ENCODE measurements around the gene IFNGR2. TPM values are rescaled to one million over a fixed set of nuclear protein-coding genes. Genes with fewer than 3 reads are reported as not detected.

Gene IFNGR2
- total and polyA plus RNA-seq, 9 donors: 39.6 to 125 (median 46.7) TPM

DNA sequence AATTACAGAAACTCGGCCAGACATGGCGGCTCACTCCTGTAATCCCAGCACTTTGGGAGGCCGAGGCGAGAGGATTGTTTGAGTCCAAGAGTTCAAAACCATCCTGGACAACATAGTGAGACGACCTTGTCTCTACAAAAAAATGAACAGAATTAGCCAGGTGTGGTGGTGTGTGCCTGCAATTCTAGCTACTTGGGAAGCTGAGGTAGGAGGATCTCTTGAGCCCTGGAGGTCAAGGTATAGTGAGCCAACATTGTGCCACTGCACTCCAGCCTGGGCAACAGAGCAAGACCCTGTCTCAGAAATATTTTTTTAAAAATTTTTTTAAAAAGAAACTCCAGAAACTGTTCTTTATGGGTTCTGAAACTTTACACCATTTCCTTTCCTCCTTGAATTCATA is 38.4 kb upstream of the IFNGR2 start:
- no peaks in the 10 kb centered on the region for H3K27me3 ChIP-seq
- TF ChIP-seq POLR2A (IDR thresholded peaks at IDR 0.05) (no peak), EP300 (IDR thresholded peaks at IDR 0.05) (no peak)
- TF ChIP-seq, protein P1, sequence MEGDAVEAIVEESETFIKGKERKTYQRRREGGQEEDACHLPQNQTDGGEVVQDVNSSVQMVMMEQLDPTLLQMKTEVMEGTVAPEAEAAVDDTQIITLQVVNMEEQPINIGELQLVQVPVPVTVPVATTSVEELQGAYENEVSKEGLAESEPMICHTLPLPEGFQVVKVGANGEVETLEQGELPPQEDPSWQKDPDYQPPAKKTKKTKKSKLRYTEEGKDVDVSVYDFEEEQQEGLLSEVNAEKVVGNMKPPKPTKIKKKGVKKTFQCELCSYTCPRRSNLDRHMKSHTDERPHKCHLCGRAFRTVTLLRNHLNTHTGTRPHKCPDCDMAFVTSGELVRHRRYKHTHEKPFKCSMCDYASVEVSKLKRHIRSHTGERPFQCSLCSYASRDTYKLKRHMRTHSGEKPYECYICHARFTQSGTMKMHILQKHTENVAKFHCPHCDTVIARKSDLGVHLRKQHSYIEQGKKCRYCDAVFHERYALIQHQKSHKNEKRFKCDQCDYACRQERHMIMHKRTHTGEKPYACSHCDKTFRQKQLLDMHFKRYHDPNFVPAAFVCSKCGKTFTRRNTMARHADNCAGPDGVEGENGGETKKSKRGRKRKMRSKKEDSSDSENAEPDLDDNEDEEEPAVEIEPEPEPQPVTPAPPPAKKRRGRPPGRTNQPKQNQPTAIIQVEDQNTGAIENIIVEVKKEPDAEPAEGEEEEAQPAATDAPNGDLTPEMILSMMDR (IDR thresholded peaks at IDR 0.05): no peak
- H3K36me3 ChIP-seq: no peaks in the 10 kb centered on the region
- H3K27ac ChIP-seq: no peak overlapping the region
- WGBS, 3 donors: 84 to 93% (median 88%) methylated on average over 5 of the region's 5 CpGs
- no peak for DNase-seq
- peaks cover 0 to 6% of the 10 kb centered on the region in 2 donors for H3K9me3 ChIP-seq
- H3K4me3 ChIP-seq: no peak overlapping the region
- intact Hi-C loops (cut with DNase I): loop anchor here in 1 of 4 donors (5.0 to 10.0 kb wide), 2 partner anchors 70 to 163 kb away; no protein-coding TSS in a partner anchor
- H3K4me1 ChIP-seq (ENCODE audit: insufficient read depth): peaks cover 4% of the 10 kb centered on the region

DNA sequence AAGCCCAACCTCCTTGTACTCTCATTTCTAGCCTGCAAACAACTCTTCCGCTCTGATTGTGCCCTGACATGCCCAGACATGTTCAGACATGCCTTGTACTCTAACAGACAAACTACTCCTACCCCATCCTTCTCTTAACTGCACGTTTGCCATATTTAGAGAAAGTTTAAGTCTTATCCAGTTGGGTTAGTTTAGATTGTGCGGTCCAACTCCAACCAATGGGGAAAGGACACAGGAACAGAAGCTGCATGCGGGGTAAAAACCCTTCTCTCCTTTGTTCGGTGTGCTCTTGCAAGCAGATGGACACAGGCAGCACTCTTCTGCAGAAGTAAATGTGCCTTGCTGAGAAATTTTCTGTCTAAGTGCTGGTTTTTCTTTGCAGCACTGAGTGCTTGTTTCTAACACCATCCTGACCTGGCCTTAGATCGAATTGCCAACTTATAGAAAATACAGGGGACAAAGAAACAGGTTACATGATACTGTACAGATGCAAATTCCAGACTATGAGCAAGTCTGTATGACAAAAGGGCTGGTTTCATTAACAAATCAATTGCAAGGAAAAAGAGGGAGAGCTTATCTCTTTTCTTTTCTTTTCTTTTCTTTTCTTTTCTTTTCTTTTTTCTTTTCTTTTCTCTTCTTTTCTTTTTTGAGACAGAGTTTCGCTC is 35.8 kb upstream of the IFNGR2 start:
- Histone ChIP-seq H3K9me3 (peaks cover 0 to 6% of the 10 kb centered on the region in 2 donors), H3K27ac (no peak overlapping the region), H3K4me1 (ENCODE audit: insufficient read depth) (no peaks in the 10 kb centered on the region), H3K27me3 (no peaks in the 10 kb centered on the region), H3K4me3 (no peak overlapping the region), H3K36me3 (no peaks in the 10 kb centered on the region)
- DNase-seq: no peak
- WGBS, 3 donors: 84 to 89% (median 85%) methylated on average over 7 of the region's 7 CpGs
- no peak for TF ChIP-seq EP300 (IDR thresholded peaks at IDR 0.05)
- TF ChIP-seq POLR2A (IDR thresholded peaks at IDR 0.05): no peak
- intact Hi-C loops (cut with DNase I): loop anchor here in 1 of 4 donors (10.0 kb wide), 1 partner anchor 67 kb away; no protein-coding TSS in a partner anchor

DNA sequence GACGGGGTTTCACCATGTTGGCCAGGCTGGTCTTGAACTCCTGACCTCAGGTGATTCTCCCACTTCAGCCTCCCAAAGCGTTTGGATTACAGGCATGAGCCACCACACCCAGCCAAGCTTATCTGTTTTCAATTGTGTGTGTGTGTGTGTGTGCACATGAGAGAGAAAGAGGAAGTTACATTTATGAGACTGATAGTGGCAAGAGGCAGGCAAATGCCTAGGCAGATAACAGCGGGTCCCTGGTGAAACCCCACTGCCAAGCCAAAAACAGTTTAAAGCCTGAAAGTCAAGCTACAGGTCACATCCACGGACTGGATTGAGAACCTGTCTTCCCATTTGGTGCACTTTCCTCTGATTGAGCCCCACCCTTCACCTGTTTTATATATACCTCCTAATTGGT is 35.1 kb upstream of the IFNGR2 start:
- 86 to 89% (median 88%) methylated on average over 4 of the region's 4 CpGs for WGBS, 3 donors
- H3K27ac ChIP-seq: no peak overlapping the region
- H3K4me1 ChIP-seq (ENCODE audit: insufficient read depth): no peaks in the 10 kb centered on the region
- H3K36me3 ChIP-seq: no peaks in the 10 kb centered on the region
- H3K9me3 ChIP-seq: peaks cover 0 to 6% of the 10 kb centered on the region in 2 donors
- TF ChIP-seq EP300 (IDR thresholded peaks at IDR 0.05): no peak
- TF ChIP-seq, protein P1 (IDR thresholded peaks at IDR 0.05): no peak
- DNase-seq: no peak
- no peaks in the 10 kb centered on the region for H3K27me3 ChIP-seq
- intact Hi-C loops (cut with DNase I): loop anchor here in 1 of 4 donors (10.0 kb wide), 1 partner anchor 67 kb away; no protein-coding TSS in a partner anchor
- no peak overlapping the region for H3K4me3 ChIP-seq

DNA sequence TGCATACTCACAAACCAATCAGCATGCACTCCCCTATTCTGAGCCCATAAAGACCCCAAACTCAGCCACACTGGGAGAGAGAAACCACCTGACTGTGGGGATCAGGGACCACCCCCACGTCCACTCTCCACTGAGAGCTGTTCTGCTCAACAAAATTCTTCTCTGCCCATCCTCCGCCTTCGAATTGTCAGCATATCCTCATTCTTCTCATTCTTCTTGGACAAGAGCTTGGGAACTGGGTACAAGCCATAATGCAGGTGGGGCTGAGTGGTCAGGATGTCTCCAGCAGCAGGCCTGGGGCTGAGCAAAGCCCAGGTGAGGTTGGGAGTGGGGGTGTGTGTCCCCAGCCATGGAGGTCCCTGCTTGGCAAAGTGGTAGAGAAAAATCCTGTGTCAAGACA is 34.6 kb upstream of the IFNGR2 start:
- Histone ChIP-seq H3K27ac (no peak overlapping the region), H3K4me1 (ENCODE audit: insufficient read depth) (no peaks in the 10 kb centered on the region), H3K36me3 (no peaks in the 10 kb centered on the region), H3K9me3 (peaks cover 0 to 6% of the 10 kb centered on the region in 2 donors), H3K4me3 (no peak overlapping the region), H3K27me3 (no peaks in the 10 kb centered on the region)
- no peak for DNase-seq
- no peak for TF ChIP-seq EP300 (IDR thresholded peaks at IDR 0.05)
- TF ChIP-seq POLR2A (IDR thresholded peaks at IDR 0.05): no peak
- TF ChIP-seq, protein P1 (IDR thresholded peaks at IDR 0.05): no peak
- intact Hi-C loops (cut with DNase I): loop anchor here in 1 of 4 donors (10.0 kb wide), 1 partner anchor 66 kb away; no protein-coding TSS in a partner anchor
- 86 to 94% (median 88%) methylated on average over 3 of the region's 3 CpGs for WGBS, 3 donors

DNA sequence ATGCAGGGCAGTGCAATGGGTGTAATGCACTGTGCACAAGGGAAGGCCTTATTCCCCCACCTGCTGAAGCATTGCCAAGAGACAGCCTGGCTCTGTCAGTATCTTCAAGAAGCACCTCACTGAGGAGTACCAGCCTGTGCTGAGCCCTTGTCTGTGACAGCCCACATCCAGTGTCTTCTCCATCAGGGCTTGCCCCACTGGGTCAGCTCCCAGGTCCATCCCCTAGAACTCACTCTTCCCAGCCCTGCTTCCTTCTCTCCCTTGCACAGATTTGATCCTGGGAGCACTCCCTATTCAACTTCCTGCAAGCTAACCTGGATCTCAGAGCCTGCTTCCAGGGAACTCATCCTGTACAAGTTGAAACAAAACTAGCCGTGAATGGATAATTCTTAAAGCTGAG is 33.6 kb upstream of the IFNGR2 start:
- peaks cover 0 to 6% of the 10 kb centered on the region in 2 donors for H3K9me3 ChIP-seq
- H3K36me3 ChIP-seq: no peaks in the 10 kb centered on the region
- H3K4me3 ChIP-seq: no peak overlapping the region
- no peaks in the 10 kb centered on the region for H3K27me3 ChIP-seq
- no peak overlapping the region for H3K27ac ChIP-seq
- DNase-seq: no peak
- 88 to 92% (median 90%) methylated on average over 1 of the region's 1 CpG for WGBS, 3 donors
- TF ChIP-seq, protein P1 (IDR thresholded peaks at IDR 0.05): no peak
- TF ChIP-seq EP300 (IDR thresholded peaks at IDR 0.05): no peak
- no peak for TF ChIP-seq POLR2A (IDR thresholded peaks at IDR 0.05)
- intact Hi-C loops (cut with DNase I): loop anchor here in 1 of 4 donors (10.0 kb wide), 1 partner anchor 65 kb away; no protein-coding TSS in a partner anchor
- peaks cover 1% of the 10 kb centered on the region for H3K4me1 ChIP-seq (ENCODE audit: insufficient read depth)

Data from ovary (tissue), 9 donors.